ENCODE results near the gene GABBR2. TPM values are rescaled to one million over a fixed set of nuclear protein-coding genes. Genes with fewer than 3 reads are reported as not detected.

The GABBR2 gene
- total RNA-seq, 4 donors from 2014 or later: 0.32 to 1.7 TPM; not detected in 2

DNA sequence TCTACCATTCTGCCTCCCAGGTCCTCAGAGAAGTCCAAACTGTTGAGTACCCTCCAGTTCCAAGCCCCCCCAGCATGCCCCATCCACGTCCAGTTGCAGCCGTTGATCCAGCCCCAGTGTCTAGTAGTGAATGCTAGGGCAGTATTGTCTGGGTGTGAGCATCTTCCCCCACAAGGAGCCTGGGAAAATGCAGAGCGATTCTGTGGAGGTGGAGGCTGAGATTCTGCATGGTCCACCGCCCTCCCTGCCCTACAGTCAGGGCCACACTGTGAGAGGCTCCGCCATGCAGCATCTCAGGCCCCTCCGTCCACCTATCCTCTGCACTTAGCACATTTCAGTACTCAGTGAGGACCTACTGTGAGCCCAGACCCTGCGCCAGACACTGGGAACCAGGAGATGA is 135.9 kb downstream of the GABBR2 start:
- no peaks in the 10 kb centered on the region for H3K9me3 ChIP-seq
- H3K4me3 ChIP-seq: no peak overlapping the region
- H3K36me3 ChIP-seq: no peaks in the 10 kb centered on the region
- H3K4me1 ChIP-seq: no peaks in the 10 kb centered on the region
- no peak for DNase-seq (ENCODE audit: low spot score in 2 of 2)
- H3K27ac ChIP-seq: no peak overlapping the region
- TF ChIP-seq, protein P1, sequence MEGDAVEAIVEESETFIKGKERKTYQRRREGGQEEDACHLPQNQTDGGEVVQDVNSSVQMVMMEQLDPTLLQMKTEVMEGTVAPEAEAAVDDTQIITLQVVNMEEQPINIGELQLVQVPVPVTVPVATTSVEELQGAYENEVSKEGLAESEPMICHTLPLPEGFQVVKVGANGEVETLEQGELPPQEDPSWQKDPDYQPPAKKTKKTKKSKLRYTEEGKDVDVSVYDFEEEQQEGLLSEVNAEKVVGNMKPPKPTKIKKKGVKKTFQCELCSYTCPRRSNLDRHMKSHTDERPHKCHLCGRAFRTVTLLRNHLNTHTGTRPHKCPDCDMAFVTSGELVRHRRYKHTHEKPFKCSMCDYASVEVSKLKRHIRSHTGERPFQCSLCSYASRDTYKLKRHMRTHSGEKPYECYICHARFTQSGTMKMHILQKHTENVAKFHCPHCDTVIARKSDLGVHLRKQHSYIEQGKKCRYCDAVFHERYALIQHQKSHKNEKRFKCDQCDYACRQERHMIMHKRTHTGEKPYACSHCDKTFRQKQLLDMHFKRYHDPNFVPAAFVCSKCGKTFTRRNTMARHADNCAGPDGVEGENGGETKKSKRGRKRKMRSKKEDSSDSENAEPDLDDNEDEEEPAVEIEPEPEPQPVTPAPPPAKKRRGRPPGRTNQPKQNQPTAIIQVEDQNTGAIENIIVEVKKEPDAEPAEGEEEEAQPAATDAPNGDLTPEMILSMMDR (IDR thresholded peaks at IDR 0.05): no peak
- no peak for TF ChIP-seq POLR2AphosphoS5 (IDR thresholded peaks at IDR 0.05)
- no peak for TF ChIP-seq EP300 (IDR thresholded peaks at IDR 0.05)
- TF ChIP-seq POLR2A (IDR thresholded peaks at IDR 0.05): no peak
- peaks cover 20% of the 10 kb centered on the region for H3K27me3 ChIP-seq
- WGBS: 80% methylated on average over 4 of the region's 7 CpGs

DNA sequence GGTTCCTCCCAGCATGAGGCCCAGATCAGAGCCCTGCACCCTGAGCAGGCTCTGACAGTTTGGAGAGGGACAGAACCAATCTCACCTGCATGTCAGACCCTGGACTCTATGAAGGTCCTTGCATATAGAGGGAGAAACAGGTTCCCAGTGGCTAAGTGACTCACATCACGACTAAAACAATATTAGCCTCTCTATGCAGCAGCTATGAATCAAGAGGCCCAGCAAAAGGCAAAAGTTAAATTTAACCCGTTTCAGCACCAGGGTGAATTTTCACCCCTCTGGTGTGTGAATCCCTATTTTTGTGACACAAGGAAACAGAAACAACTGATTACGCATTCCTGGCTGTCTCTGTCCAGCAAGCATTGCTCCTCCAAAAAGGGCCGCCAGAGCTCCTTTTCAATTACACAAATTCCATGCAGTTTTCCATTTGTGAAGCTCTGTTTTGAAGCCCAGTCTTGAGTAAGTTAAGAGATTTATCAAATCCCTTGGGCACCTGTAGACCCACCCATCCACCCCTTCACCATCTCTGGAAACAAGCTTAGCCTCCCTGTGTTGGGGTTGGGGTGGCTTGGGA is 136.6 kb downstream of the GABBR2 start:
- no peak overlapping the region for H3K4me3 ChIP-seq
- H3K9me3 ChIP-seq: no peaks in the 10 kb centered on the region
- WGBS: 66% methylated on average over 4 of the region's 4 CpGs
- peaks cover 14% of the 10 kb centered on the region for H3K27me3 ChIP-seq
- TF ChIP-seq, protein P1 (IDR thresholded peaks at IDR 0.05): no peak
- TF ChIP-seq POLR2A (IDR thresholded peaks at IDR 0.05): no peak
- no peaks in the 10 kb centered on the region for H3K4me1 ChIP-seq
- H3K36me3 ChIP-seq: no peaks in the 10 kb centered on the region
- H3K27ac ChIP-seq: no peak overlapping the region
- DNase-seq (ENCODE audit: low spot score in 2 of 2): no peak

DNA sequence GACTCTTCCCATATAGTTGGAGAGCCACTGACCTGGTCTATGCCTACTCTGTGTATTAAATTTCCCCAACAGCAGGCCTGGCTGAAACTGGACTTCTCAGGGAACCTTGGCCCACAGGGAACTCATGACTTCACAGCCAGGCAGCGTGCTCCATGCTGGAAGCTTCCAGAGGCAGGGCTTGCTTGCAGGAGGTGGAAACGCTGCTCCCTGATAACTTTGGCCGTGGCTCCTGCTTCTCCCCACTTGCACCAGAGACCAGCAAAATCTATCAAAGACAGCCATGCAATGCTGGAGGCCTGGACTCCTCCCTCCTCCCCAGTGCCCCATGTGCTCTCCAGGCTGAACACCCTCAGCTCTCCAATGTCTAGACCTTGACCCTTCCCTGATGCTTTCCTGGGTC is 137.1 kb downstream of the GABBR2 start:
- WGBS: 92% methylated on average over 2 of the region's 3 CpGs
- Histone ChIP-seq H3K36me3 (no peaks in the 10 kb centered on the region), H3K9me3 (no peaks in the 10 kb centered on the region), H3K4me1 (no peaks in the 10 kb centered on the region), H3K27me3 (peaks cover 12% of the 10 kb centered on the region), H3K4me3 (no peak overlapping the region), H3K27ac (no peak overlapping the region)
- no peak for TF ChIP-seq POLR2A (IDR thresholded peaks at IDR 0.05)
- TF ChIP-seq POLR2AphosphoS5 (IDR thresholded peaks at IDR 0.05): no peak
- TF ChIP-seq EP300 (IDR thresholded peaks at IDR 0.05): no peak
- TF ChIP-seq, protein P1 (IDR thresholded peaks at IDR 0.05): no peak
- no peak for DNase-seq (ENCODE audit: low spot score in 2 of 2)

DNA sequence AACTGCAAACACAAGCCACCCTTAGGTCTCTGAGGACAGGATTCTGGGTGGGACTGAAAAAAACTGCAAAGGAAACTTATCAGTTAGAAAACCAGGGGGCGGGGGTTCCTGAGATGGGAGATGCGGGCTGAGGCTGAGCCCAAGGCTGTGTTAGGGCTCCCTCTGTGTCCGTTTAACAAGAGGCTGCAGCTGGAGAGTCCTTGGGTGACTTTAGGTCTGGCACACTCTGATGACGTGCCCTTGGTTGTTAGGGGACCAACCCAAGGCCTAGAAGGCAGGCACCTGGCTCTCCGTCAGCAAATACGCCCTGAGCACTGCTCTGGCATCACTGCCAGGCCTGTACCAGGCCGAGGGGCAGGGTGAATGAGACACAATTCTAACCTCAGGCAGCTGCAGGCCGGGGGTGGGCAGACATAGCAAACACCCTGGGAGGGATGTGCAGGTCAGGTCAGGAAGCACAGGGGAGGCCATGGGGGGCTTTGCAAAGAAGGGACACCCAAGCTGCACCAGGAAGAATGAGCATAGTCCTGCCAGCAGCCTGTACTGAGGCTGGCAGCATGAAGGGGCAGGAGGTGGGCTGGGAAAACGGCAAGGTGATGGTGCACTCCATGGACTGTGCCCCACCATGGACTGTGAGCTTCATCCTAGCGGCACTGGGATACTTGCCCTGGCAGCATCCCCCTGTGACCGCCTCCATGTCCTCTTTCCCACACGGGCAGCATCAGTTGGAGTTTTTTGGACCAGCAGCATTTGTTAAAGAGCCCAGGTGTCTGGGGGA is 137.9 kb downstream of the GABBR2 start:
- TF ChIP-seq EP300 (IDR thresholded peaks at IDR 0.05) (no peak), POLR2AphosphoS5 (IDR thresholded peaks at IDR 0.05) (no peak), POLR2A (IDR thresholded peaks at IDR 0.05) (no peak)
- TF ChIP-seq, protein P1 (IDR thresholded peaks at IDR 0.05): no peak
- 73% methylated on average over 10 of the region's 12 CpGs for WGBS
- H3K4me1 ChIP-seq: no peaks in the 10 kb centered on the region
- H3K4me3 ChIP-seq: no peak overlapping the region
- no peaks in the 10 kb centered on the region for H3K9me3 ChIP-seq
- H3K27ac ChIP-seq: no peak overlapping the region
- no peaks in the 10 kb centered on the region for H3K36me3 ChIP-seq
- no peak for DNase-seq (ENCODE audit: low spot score in 2 of 2)
- peaks cover 12% of the 10 kb centered on the region for H3K27me3 ChIP-seq

DNA sequence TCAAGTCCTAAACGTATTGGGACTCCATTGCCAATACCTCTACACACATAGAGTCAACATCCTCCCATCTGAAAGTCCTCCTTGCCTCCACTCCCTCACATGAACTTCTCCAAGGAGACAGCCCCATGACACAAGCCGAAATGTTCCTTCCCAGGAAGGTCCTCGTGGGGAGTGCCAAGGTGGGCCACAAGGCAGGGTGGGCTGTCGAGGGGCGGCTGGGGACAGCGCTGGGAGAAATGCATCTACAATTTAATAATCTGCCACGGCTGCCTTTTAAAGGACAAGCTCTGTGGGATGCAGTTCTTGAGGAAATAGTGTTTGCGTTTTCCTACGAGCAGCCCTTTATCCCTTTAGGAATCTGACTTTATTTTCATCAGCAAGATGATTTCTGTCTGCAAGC is 138.7 kb downstream of the GABBR2 start:
- H3K4me3 ChIP-seq: no peak overlapping the region
- WGBS: 82% methylated on average over 9 of the region's 9 CpGs
- H3K27ac ChIP-seq: no peak overlapping the region
- H3K4me1 ChIP-seq: no peaks in the 10 kb centered on the region
- H3K27me3 ChIP-seq: peaks cover 12% of the 10 kb centered on the region
- no peaks in the 10 kb centered on the region for H3K36me3 ChIP-seq
- H3K9me3 ChIP-seq: no peaks in the 10 kb centered on the region
- TF ChIP-seq POLR2AphosphoS5 (IDR thresholded peaks at IDR 0.05) (no peak), EP300 (IDR thresholded peaks at IDR 0.05) (no peak), POLR2A (IDR thresholded peaks at IDR 0.05) (no peak)
- TF ChIP-seq, protein P1 (IDR thresholded peaks at IDR 0.05): no peak
- DNase-seq (ENCODE audit: low spot score in 2 of 2): no peak

Measured in suprapubic skin (tissue), 4 donors.